ENCODE results near the gene SIRT2.

DNA sequence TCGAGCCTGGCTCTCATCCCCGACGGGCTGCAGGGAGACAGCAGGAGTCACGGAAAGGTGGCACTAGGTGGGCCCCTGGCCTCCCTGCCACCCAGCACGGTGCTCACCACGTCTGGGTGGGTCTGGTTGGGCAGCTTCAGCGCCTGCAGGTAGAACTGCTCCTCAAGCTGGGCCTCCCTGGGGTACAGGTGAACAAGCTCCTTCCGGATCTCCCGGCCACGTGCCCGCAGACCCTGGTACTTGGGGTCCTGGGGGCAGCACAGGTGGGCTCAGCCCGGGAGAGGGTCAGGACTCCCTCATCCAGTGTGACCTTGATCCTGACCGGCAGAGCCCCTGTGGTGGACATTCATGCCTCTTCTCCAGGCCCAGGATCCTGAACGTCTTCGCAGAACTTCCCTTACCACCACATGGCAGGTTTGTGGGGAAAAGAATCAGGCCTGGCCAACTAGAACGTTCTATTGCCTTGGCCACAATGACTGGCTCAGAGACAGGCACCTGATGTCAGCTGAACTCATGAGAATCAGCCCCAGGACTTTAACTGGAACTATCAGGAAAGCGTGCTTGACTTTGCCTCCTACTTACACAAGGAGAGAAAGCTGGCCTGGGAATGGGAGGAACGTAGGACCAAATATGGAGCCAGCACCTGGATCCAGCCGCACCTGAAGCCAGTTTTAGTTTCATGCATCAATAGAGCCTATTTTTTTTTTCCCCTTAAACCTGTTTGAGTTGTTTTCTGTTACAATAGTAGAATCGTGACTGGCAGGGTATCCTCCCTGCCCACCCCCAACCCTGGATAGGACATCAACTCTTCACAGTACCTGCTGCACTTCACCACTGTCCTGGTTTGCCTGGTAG is 22.2 kb upstream of the SIRT2 start:
- TF ChIP-seq CTCF (IDR thresholded peaks at IDR 0.05; ENCODE audit: insufficient read depth, low read length), result no peak
- TF ChIP-seq REST (IDR thresholded peaks at IDR 0.05; ENCODE audit: insufficient replicate concordance, low read depth), result no peak
- no peak; the same call in 1 of the 2 replicates for TF ChIP-seq POLR2AphosphoS5 (IDR thresholded peaks at IDR 0.05; ENCODE audit: low read depth)
- no peak for TF ChIP-seq GABPA (IDR thresholded peaks at IDR 0.05; ENCODE audit: low read depth)

Measured in HL-60 (cell line).